Endothelial cell (in vitro differentiated cells): ENCODE measurements around the gene C1QTNF9. TPM values are rescaled to one million over a fixed set of nuclear protein-coding genes. Genes with fewer than 3 reads are reported as not detected.

ENCODE experiments used
- DNase-seq: peaks from one replicate; pipeline ENCODE4 v3.0.0; 2021; ENCODE audit warnings: low spot score
- H3K27ac Mint-ChIP-seq: one replicate; pipeline ENCODE4 v1.8.0; 2021; ENCODE audit warnings: mixed read lengths, inconsistent platforms; ENCODE audit not compliant: unreplicated experiment
- H3K27me3 Mint-ChIP-seq: one replicate; pipeline ENCODE4 v1.8.0; 2021; ENCODE audit warnings: mild to moderate bottlenecking, moderate library complexity, mixed read lengths, inconsistent platforms; ENCODE audit not compliant: unreplicated experiment
- H3K36me3 Mint-ChIP-seq: one replicate; pipeline ENCODE4 v1.8.0; 2021; ENCODE audit warnings: mild to moderate bottlenecking, low read depth, mixed read lengths, inconsistent platforms; ENCODE audit not compliant: unreplicated experiment
- H3K4me1 Mint-ChIP-seq: one replicate; pipeline ENCODE4 v1.8.0; 2021; ENCODE audit warnings: mild to moderate bottlenecking, mixed read lengths, inconsistent platforms; ENCODE audit not compliant: unreplicated experiment
- H3K4me3 Mint-ChIP-seq: one replicate; pipeline ENCODE4 v1.8.0; 2021; ENCODE audit warnings: mild to moderate bottlenecking, mixed read lengths, inconsistent platforms; ENCODE audit not compliant: unreplicated experiment
- H3K9me3 Mint-ChIP-seq: one replicate; pipeline ENCODE4 v1.8.0; 2021; ENCODE audit warnings: mixed read lengths, inconsistent platforms; ENCODE audit not compliant: unreplicated experiment
- CTCF ChIP-seq: fragments of 200-600 bp; sonication (generic); IDR thresholded peaks from one replicate; pipeline ENCODE4 v1.5.0; 2021; ENCODE audit warnings: antibody characterized with exemption; ENCODE audit not compliant: unreplicated experiment
- total RNA-seq: library from RNA; stranded (reverse); fragmentation: NEBNext Ultra II Directional; extraction: Animal tissue kit (Norgen Biotek cat#: 25700); gene quantifications from one replicate; pipeline ENCODE4 v1.2.1, GENCODE V29; 2021; ENCODE audit not compliant: unreplicated experiment

Gene C1QTNF9
- total RNA-seq, 1 donor from 2014 or later, result not detected

- Mint-ChIP-seq H3K27ac (no peak overlapping the region), H3K4me1 (peaks cover 8% of the 10 kb centered on the region), H3K4me3 (no peak overlapping the region), H3K27me3 (peaks cover 4% of the 10 kb centered on the region), H3K36me3 (peaks cover 3% of the 10 kb centered on the region), H3K9me3 (no peaks in the 10 kb centered on the region)
- no peak for TF ChIP-seq CTCF
- DNase-seq, result no peak
Measured at GRCh38 chr13:24280720-24281119, 28.7 kb upstream of the C1QTNF9 start.

- Mint-ChIP-seq H3K36me3 (peaks cover 3% of the 10 kb centered on the region), H3K4me1 (peaks cover 8% of the 10 kb centered on the region), H3K27me3 (peaks cover 4% of the 10 kb centered on the region), H3K4me3 (no peak overlapping the region), H3K9me3 (no peaks in the 10 kb centered on the region), H3K27ac (no peak overlapping the region)
- no peak for TF ChIP-seq CTCF
- no peak for DNase-seq
Measured at GRCh38 chr13:24281188-24282008, 28.0 kb upstream of the C1QTNF9 start.

- TF ChIP-seq CTCF, result no peak
- no peak overlapping the region for H3K27ac Mint-ChIP-seq
- DNase-seq, result no peak
- no peak overlapping the region for H3K4me3 Mint-ChIP-seq
- no peaks in the 10 kb centered on the region for H3K9me3 Mint-ChIP-seq
- peaks cover 3% of the 10 kb centered on the region for H3K36me3 Mint-ChIP-seq
- H3K4me1 Mint-ChIP-seq, result peaks cover 8% of the 10 kb centered on the region
- H3K27me3 Mint-ChIP-seq, result peaks cover 4% of the 10 kb centered on the region
Measured at GRCh38 chr13:24282256-24282655, 27.1 kb upstream of the C1QTNF9 start.

- Mint-ChIP-seq H3K4me1 (peaks cover 8% of the 10 kb centered on the region), H3K27ac (no peak overlapping the region), H3K36me3 (peaks cover 10% of the 10 kb centered on the region), H3K27me3 (no peaks in the 10 kb centered on the region), H3K4me3 (no peak overlapping the region), H3K9me3 (no peaks in the 10 kb centered on the region)
- no peak for TF ChIP-seq CTCF
- no peak for DNase-seq
Measured at GRCh38 chr13:24284889-24285565, 24.4 kb upstream of the C1QTNF9 start.

GRCh38 chr13:24286624-24287023 is 22.8 kb upstream of the C1QTNF9 start:
- no peak for TF ChIP-seq CTCF
- Mint-ChIP-seq H3K9me3 (no peaks in the 10 kb centered on the region), H3K27ac (no peak overlapping the region), H3K36me3 (peaks cover 14% of the 10 kb centered on the region), H3K4me1 (peaks cover 8% of the 10 kb centered on the region), H3K4me3 (no peak overlapping the region), H3K27me3 (no peaks in the 10 kb centered on the region)
- no peak for DNase-seq
